ENCODE data around the gene XYLT2. TPM values are rescaled to one million over a fixed set of nuclear protein-coding genes. Genes with fewer than 3 reads are reported as not detected.

The XYLT2 gene
- total RNA-seq, 2 experiments from 2014 or later = 24.4 to 25.3 TPM

GRCh38 chr17:50381920-50382319 is 36.0 kb downstream of the XYLT2 start:
- DNase-seq (no peak), ATAC-seq (no peak)
- CTCF ChIA-PET = interaction anchor here (1.1 to 3.5 kb wide), 3 partner anchors 9 to 20 kb away, joined by 4 to 22 read pairs (median 13); partner anchors contain the start of gene LRRC59
- H3K36me3 Mint-ChIP-seq (ENCODE audit: low read depth) = peaks cover 55% of the 10 kb centered on the region
- H3K4me3 Mint-ChIP-seq = no peak overlapping the region
- no peaks in the 10 kb centered on the region for H3K4me1 Mint-ChIP-seq (ENCODE audit: low read depth)
- TF ChIP-seq CTCF (IDR thresholded peaks at IDR 0.05) = no peak
- POLR2A ChIA-PET = interaction anchor here (0.5 to 4.7 kb wide), 9 partner anchors 8 to 97 kb away, joined by 3 to 34 read pairs (median 4); partner anchors contain the start of genes EME1, LRRC59, MRPL27 and RSAD1
- intact Hi-C loops (cut with micrococcal nuclease) = no loop called here
- H3K27me3 Mint-ChIP-seq = no peaks in the 10 kb centered on the region
- no peaks in the 10 kb centered on the region for H3K9me3 Mint-ChIP-seq
- H3K27ac Mint-ChIP-seq = no peak overlapping the region

- H3K9me3 Mint-ChIP-seq = no peaks in the 10 kb centered on the region
- POLR2A ChIA-PET = interaction anchor here (1.8 to 4.7 kb wide), 3 partner anchors 9 to 96 kb away, joined by 4 to 34 read pairs (median 22); partner anchors contain the start of genes EME1, LRRC59, MRPL27 and RSAD1
- intact Hi-C loops (cut with micrococcal nuclease) = no loop called here
- peaks cover 63% of the 10 kb centered on the region for H3K36me3 Mint-ChIP-seq (ENCODE audit: low read depth)
- H3K4me1 Mint-ChIP-seq (ENCODE audit: low read depth) = no peaks in the 10 kb centered on the region
- no peak overlapping the region for H3K4me3 Mint-ChIP-seq
- ATAC-seq (no peak), DNase-seq (no peak)
- CTCF ChIA-PET = interaction anchor here (3.5 kb wide), 1 partner anchor 14 kb away, joined by 22 read pairs; the partner anchor contains the start of gene LRRC59
- H3K27me3 Mint-ChIP-seq = no peaks in the 10 kb centered on the region
- H3K27ac Mint-ChIP-seq = no peak overlapping the region
- TF ChIP-seq CTCF (IDR thresholded peaks at IDR 0.05) = no peak
These were observed 37.0 kb downstream of the XYLT2 start for GRCh38 chr17:50382931-50383330.

- ATAC-seq (no peak), DNase-seq (no peak)
- ChIA-PET POLR2A (interaction anchor here (0.6 to 4.4 kb wide), 5 partner anchors 10 to 24 kb away, joined by 3 to 22 read pairs (median 5); partner anchors contain the start of gene LRRC59), CTCF (interaction anchor here (2.2 kb wide), 1 partner anchor 11 kb away, joined by 17 read pairs; the partner anchor contains the start of gene LRRC59)
- H3K27ac Mint-ChIP-seq = no peak overlapping the region
- no peak for TF ChIP-seq CTCF (IDR thresholded peaks at IDR 0.05)
- H3K9me3 Mint-ChIP-seq = no peaks in the 10 kb centered on the region
- no peaks in the 10 kb centered on the region for H3K4me1 Mint-ChIP-seq (ENCODE audit: low read depth)
- H3K4me3 Mint-ChIP-seq = no peak overlapping the region
- peaks cover 60% of the 10 kb centered on the region for H3K36me3 Mint-ChIP-seq (ENCODE audit: low read depth)
- H3K27me3 Mint-ChIP-seq = no peaks in the 10 kb centered on the region
- intact Hi-C loops (cut with micrococcal nuclease) = no loop called here
These were observed 40.6 kb downstream of the XYLT2 start for GRCh38 chr17:50386510-50386909.

- Mint-ChIP-seq H3K36me3 (ENCODE audit: low read depth) (peaks cover 66% of the 10 kb centered on the region), H3K9me3 (no peaks in the 10 kb centered on the region), H3K4me3 (no peak overlapping the region), H3K27ac (no peak overlapping the region), H3K27me3 (no peaks in the 10 kb centered on the region), H3K4me1 (ENCODE audit: low read depth) (peaks cover 4% of the 10 kb centered on the region)
- intact Hi-C loops (cut with micrococcal nuclease) = no loop called here
- DNase-seq = no peak
- ATAC-seq = no peak
- CTCF ChIA-PET = interaction anchor here (1.4 to 5.4 kb wide), 2 partner anchors 9 to 27 kb away, joined by 11 to 23 read pairs; partner anchors contain the start of gene LRRC59
- POLR2A ChIA-PET = interaction anchor here (0.6 to 2.3 kb wide), 5 partner anchors 8 to 62 kb away, joined by 3 to 7 read pairs (median 3); no protein-coding TSS in a partner anchor
- TF ChIP-seq CTCF (IDR thresholded peaks at IDR 0.05) = no peak
These were observed 42.8 kb downstream of the XYLT2 start for GRCh38 chr17:50388728-50389127.

GRCh38 chr17:50389534-50389933 is 43.6 kb downstream of the XYLT2 start:
- CTCF ChIA-PET = interaction anchor here (1.4 to 5.4 kb wide), 2 partner anchors 8 to 28 kb away, joined by 11 to 23 read pairs; partner anchors contain the start of gene LRRC59
- H3K9me3 Mint-ChIP-seq = no peaks in the 10 kb centered on the region

More at GRCh38 chr17:50389534-50389933, 43.6 kb downstream of the XYLT2 start:
- TF ChIP-seq CTCF (IDR thresholded peaks at IDR 0.05) = no peak
- intact Hi-C loops (cut with micrococcal nuclease) = no loop called here
- POLR2A ChIA-PET = interaction anchor here (0.8 to 2.3 kb wide), 2 partner anchors 8 to 17 kb away, joined by 3 to 7 read pairs; no protein-coding TSS in a partner anchor
- Mint-ChIP-seq H3K36me3 (ENCODE audit: low read depth) (peaks cover 68% of the 10 kb centered on the region), H3K4me1 (ENCODE audit: low read depth) (peaks cover 8% of the 10 kb centered on the region), H3K27me3 (no peaks in the 10 kb centered on the region), H3K4me3 (no peak overlapping the region), H3K27ac (no peak overlapping the region)
- DNase-seq (no peak), ATAC-seq (no peak)

Measured in activated CD8-positive, alpha-beta T cell treated with anti-CD3 and anti-CD28 coated beads for 36 hours (primary cell).